MM.1S (cell line): ENCODE data around the gene MESD.

ENCODE experiments used
- EZH2 ChIP-seq: fragments of 300-600 bp; sonication (generic); optimal IDR thresholded peaks from 2 replicates; pipeline ENCODE3; 2017; ENCODE audit warnings: low read depth, mild to moderate bottlenecking, antibody characterized with exemption, low read length, mixed read lengths
- EZH2phosphoT487 ChIP-seq: fragments of 300-600 bp; sonication (generic); IDR thresholded peaks from 2 replicates; pipeline ENCODE4 v1.6.1; 2018; ENCODE audit warnings: antibody characterized with exemption, low read length
- TF ChIP-seq, protein P1 (sequence below): fragments of 300-600 bp; sonication (generic); IDR thresholded peaks from 2 replicates; pipeline ENCODE4 v1.5.1; 2016; ENCODE audit warnings: antibody characterized with exemption, low read length, mixed read lengths

DNA sequence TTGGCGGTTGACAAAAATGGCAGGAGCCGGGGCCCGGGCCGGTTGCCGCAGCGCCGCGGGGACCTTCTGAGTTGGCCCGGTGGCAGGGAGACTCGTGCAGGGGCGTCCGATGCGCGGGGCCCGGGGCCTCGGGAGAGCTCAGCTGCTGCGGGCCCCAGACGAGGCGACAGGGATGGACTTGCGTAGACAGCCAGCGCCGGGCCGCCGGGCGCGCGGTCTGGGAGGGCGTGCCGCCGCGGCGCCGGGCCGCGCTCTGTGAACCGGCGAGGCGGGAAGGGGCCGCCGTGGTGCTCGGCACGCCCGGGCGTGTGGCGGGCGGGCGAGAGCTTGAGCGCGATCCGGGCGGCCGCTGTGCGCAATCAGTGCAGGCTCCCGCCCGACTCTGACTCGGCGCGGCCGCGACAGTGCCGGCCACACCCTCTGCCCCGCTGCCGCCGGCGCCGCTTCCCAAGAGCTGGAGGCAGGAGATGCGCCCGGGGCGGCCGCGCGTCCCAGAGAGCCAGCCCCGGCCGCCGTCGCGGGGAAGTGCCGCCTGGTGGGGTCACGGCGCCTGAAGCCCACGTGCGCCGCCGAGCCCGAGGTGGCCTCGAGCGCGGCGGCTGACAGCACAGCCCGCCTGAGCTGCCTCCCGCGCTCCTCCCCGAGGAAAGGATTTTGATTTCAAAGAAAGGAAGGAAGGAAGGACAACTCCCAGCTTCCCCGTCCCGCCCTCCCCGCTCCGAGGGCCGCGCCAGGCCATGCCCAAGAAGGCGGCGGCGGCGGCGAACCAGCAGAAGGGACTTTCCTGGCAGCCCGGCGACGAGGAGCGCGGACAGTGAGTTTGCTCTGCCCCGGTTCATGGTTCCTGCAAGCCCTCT, 11.8 kb upstream of the MESD start:
- TF ChIP-seq, protein P1, sequence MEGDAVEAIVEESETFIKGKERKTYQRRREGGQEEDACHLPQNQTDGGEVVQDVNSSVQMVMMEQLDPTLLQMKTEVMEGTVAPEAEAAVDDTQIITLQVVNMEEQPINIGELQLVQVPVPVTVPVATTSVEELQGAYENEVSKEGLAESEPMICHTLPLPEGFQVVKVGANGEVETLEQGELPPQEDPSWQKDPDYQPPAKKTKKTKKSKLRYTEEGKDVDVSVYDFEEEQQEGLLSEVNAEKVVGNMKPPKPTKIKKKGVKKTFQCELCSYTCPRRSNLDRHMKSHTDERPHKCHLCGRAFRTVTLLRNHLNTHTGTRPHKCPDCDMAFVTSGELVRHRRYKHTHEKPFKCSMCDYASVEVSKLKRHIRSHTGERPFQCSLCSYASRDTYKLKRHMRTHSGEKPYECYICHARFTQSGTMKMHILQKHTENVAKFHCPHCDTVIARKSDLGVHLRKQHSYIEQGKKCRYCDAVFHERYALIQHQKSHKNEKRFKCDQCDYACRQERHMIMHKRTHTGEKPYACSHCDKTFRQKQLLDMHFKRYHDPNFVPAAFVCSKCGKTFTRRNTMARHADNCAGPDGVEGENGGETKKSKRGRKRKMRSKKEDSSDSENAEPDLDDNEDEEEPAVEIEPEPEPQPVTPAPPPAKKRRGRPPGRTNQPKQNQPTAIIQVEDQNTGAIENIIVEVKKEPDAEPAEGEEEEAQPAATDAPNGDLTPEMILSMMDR: no peak
- TF ChIP-seq EZH2phosphoT487: no peak
- no peak for TF ChIP-seq EZH2
